ENCODE results near the gene ALDOC.

The ALDOC gene

DNA sequence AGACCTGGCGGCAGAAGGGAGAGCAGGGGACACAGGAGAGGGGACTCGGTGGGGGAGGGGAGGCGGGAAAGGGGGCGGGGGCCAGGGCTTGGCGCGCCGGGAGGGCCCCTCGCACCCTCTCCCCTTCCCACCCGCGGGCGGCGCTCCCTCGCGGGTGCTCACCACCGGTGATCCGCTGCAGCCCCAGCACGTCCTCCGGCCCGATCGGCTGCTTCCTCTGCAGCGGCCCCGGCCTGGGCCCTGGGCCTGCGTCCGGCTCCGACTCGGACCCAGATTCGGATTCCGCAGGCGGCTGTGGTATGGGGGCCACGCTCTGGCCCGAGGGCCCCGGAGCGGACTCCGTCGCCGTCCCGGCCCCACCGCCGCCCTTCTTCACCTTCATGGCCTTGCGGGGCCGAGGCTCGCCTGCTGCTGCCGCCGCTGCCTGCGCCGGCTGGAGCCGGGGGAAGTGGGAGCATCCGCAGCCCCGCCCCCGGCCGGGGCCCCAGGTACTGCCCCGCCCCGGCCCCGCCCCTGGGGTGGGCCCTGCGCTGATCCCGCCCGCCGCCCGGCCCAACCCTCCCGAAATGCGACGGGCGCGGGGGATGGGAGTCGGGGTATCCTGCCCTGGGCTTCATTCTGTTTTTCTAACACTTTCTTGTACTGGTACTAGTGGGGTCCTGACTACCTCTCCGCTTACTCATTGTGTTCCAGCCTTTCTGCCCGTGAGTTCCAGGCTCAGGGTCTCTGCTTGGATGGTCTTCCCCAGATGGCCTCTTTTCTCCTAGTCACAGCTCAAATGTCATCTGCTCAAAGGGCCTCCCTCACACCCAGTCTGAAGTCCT is 24.3 kb downstream of the ALDOC start, which contains the start of gene UNC119:
Gene UNC119, minus strand, starts transcription at position 449 of the 824 bp plus-strand sequence. Its CDS starts 67 bp downstream, at position 382.
- DNase-seq (ENCODE audit: low read depth in 2 of 2) = peak; percentile 75 to 78

DNA sequence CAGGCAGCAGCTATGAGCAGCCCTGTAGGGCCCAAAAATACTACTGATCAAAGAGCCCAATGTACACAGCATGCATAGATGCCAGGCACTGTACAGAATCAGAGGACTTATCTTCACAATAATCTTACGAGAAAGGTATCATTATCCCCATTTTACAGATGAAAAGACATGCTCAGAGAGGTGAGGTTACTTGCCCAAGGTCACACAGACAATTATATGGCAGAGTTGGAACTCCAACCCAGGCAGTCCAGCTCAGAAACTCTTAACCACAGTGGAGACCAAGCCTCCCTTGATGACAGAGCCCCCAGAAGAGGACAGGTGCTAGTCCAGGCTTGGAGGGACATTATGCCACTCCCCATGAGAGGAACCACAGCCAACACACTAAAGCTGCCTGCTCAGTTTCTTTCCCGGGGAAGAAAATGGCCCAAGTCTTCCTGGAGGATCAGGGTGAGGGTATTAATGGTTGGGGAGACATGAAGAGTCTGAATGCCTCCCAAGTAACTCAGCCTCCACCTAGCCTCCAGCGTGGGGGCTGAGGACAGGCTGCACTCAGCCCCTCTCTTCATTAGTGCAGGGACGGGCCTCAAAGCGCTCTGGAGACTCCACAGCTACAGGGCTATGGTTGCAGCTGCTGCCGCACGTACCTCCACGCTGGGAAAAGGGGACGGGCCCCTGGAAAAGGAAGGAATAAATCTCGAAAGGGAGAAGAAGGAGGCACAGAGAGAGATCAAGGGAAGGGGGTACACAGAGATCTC is 25.1 kb downstream of the ALDOC start:
- no peak for DNase-seq (ENCODE audit: low read depth in 2 of 2)

DNA sequence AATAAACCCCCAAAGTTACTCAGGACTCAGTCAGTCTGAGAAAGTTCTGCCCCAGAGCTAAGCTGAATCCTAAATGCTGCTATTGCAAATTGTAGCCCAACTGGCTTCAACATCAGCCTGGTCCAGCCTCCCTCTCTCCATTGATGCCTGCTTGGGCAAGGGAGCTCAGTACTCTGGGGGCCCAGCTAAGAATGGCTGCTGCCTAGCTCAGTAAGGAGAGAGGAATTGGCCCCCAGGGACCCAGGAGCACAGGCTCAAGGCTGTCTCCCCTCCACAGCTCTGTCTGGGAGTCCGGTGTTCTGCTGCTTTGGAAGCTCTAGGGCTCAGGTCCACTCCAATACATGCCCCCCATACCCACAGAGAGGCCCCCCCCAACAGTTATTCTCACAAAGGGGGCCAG is 25.8 kb downstream of the ALDOC start:
- no peak for DNase-seq (ENCODE audit: low read depth in 2 of 2)

DNA sequence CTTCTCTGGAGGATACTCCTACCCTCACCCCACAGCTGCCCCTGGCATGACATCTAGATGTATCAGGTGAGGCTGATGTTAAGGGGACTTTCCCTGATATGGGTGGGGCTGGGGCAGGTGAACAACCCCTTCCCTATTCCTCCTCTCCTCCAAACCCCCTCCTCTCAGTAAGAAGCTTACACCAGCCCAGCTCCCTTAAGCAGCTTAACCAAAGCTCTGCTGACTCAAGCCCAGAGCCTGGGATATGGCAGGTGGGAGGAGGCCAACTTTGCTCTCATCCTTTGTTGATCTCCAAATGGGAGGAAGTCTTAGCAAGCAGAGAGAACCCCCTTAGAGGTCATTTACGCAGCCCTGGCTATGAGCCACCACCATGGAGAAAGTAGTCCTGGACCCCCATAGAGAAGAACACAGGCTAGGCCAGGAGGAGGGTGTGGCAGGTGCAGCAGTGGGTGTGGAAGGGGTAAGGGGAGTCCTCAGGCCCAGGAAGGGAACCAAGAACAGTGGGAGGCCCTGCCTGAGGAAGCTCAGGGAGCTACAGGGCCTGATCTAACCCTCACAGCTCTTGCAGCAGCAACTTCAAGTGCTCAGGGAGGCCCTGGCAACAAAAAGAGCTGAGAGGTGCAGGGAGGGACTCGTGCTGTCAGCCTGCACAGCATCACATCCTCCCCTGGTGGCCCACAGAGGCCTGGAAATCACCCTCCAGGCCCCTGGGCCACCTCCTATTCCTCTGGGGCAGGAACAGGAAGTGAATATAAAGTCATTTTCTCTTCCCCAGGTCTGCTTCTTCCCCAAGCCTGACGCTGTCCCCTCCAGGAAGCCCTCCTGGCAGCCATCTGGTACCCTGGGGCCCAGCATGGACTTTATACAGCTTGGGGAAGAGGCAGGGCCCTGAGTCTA is 27.2 kb downstream of the ALDOC start:
- DNase-seq (ENCODE audit: low read depth in 2 of 2) = peak; percentile 28 to 40

DNA sequence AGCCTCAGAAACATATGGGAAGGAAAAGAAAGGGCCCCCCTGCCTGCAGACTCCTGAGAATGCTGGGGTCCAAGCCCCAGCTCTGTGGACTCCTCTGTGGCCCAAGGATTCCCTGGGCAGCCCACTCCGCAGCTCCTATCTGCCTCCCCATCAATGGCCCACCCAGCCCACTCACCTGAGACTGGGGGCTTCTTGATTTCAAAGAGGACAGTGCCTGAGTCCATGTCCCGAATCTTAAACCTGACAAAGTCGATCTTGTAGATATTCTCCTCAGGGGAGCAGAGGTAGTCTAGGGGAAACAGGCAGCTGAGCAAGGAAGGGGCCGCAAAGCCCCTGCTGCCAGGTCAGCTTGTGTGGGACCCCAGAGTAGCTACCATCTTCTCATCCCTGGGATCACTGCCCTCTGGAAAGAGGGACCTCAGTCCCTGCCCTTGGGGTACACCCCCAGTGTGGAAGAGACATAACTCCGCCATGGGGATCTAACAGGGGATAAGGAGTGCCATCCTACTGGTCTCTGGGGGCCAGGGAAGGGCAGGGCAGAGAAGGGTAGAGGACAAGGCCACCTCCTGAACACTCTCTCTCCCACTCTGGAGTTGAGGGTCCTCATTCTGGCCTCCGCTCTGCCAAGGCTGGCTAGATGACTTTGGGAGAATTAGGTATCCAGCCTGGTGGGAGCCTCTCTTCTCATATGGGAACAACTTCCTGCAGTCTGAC is 28.1 kb downstream of the ALDOC start:
- no peak for DNase-seq (ENCODE audit: low read depth in 2 of 2)

DNA sequence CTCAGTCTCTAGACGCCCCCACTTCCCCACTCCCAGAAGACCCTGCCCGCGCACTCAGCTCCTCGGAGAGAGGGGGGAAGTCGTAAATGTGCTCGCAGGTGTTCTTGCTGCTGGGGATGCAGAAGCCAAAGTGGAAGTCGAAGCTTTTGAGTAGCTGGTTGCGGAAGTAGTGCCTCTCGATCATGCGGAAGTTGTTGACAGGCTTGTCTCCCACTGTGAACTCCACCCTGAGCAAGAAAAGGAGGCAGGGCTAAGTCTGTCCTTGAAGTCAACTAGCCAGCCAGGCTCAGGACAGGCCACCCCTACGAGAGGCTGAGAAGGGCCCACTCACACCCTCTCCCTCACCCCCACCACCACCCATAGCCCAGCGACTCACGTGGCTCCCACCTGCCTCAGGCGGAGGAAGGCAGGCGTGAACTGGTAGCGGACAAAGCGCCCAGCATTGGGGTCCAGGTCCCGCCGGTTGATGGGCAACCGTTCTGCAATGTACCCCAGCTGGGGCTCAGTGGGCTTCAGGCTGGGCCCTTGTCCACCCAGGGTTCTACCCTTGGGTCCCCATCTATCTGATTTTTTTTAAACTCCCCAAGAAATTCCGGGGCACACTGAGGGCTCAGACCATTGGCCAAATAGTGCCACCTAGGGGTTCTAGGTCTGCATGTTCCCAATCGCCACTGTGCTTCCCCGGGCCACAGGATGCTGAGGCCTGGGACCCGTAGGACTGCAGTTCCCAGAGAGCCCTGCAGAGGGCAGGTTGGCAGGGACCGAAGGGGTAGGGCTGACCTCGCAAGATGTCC is 28.9 kb downstream of the ALDOC start:
- peak; percentile 73 to 79 for DNase-seq (ENCODE audit: low read depth in 2 of 2)

DNA sequence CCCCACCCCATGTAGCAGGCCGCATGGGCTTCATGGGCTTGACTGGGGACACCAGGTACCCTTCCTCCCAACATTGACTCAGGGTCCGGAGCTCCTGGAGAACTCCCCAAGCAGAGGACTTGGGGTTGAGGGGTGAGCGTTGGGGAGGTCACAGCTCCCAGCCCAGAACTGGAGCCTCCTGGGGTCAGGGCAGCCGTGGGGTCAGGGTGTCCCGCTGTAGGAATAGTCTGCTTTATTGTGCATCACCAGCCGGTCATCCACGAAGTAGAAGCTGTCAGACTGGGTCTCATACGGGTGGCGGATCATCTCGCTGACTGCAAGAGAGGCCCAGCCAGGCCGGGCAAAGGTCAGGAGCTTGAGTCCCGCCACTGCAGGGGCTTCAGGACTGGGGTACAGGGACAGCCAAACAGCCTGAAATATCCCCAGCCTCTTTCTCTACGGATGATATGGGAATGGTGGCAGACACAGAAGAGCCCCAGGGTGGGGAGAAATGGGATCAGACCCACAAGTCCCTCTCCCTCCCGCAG is 29.5 kb downstream of the ALDOC start:
- no peak for DNase-seq (ENCODE audit: low read depth in 2 of 2)

DNA sequence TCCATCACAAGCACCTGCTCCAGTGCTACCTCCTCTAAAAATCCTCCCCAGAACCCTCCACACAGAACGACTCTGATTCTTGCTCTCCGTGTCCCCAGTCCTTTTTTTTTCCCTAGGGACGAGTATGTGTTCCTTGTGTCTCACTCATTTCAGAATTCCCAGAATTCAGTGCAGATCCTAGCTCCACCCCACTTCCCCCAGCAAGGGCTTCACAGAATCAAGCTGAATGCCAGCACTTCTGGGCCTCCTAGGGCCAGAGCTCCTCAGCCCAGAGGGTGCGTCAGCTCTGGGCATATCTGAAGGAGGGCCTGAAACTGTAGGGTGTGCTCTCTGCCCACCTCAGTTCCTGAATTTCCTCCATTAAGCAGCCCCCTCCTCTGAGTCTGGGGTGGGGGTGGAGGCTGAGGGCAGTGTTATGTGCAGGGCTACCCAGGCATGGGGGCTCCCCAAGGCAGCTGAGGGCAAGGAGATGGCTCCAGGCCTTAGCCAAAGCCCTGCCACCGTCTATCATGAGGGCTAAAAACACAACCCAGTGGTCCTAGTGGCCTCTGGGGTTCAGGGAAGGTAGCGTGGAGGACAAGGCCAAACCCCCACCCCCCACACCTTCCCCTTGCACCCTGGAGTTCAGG is 30.8 kb downstream of the ALDOC start:
- DNase-seq (ENCODE audit: low read depth in 2 of 2) = no peak

DNA sequence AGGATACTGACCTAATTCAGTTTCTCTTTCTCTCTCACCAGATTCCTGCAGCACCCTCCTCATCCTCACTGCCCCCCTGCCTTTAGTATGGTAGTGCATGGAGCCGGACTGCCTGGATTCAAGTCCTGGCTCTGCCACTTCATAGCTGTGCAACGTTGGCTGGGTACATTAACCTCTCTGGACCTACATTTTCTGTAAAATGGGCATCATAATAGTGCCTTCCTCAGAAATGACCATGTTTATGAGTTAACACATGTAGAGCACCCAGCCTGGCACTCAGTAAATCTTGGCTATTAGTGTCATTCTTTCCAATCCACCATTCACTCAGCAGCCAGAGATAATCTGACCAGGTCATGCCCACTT is 31.6 kb downstream of the ALDOC start:
- no peak for DNase-seq (ENCODE audit: low read depth in 2 of 2)

DNA sequence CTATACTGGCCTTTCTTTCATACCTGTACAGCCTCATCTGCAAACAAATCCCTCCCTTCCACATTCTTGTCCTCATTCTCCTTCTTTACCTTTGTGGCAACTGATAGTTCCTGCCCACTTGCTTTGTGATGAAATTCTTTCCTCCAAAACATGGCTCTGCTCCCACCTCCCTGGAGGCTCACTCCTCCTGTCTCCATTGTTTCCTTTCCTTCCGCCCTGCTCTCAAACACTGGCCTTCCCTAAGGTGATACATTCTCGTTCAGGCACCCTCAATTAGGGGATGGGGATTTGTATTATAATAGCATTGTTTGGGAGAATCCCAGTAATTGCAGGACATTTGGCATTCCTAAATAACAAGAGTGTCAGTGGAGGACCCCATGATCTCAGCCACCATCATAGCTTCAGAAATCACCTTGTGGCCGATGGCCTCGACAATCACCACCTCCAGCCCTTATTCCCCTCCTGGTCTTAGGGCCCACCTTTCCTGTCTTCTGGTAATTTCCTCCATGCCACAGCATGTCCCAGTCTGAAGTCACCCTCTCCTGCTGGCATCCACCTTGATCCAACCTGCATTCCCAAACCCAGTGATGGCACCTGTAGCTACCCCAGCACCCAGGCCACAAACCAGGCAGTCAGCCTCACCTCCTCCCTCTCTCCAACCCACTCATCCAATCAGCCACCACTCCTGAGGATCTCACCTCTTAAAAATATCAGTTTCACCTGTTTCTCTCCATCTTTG is 32.1 kb downstream of the ALDOC start:
- no peak for DNase-seq (ENCODE audit: low read depth in 2 of 2)

DNA sequence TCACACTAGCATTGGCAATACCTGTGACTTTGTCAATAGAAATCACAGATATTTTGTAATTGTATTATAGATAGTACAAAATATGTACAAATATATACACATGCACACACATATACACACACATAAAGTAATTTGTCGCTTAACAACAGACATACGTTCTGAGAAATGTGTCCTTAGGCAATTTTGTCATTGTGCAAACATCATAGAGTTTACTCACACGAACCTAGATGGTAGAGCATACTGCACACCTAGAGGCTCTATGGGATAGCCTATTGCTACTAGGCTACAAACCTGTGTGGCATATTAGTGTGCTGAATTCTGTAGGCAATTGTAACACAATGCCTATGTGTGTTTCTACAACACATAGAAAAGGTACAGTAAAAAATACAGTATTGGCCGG is 35.3 kb downstream of the ALDOC start:
- no peak for DNase-seq (ENCODE audit: low read depth in 2 of 2)

DNA sequence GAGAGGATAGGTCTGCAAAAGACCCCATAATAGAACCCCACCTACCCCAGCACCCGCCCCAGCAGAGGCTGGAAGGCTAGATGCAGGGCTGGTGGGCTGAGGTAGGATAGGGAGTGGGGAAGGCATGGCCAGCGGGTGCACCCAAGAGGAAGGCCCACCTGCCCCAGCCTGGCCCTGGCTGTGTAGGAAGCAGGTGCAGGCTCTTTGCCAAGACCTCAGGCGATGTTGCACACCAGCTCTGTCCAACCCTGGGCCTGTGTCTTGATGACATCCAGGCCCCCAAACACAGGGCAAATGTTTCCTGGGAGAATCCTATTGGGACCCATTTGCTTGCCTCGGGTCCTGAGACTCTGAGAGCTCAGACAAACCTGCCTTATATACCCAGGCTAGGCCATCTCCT is 36.5 kb downstream of the ALDOC start:
- no peak for DNase-seq (ENCODE audit: low read depth in 2 of 2)

DNA sequence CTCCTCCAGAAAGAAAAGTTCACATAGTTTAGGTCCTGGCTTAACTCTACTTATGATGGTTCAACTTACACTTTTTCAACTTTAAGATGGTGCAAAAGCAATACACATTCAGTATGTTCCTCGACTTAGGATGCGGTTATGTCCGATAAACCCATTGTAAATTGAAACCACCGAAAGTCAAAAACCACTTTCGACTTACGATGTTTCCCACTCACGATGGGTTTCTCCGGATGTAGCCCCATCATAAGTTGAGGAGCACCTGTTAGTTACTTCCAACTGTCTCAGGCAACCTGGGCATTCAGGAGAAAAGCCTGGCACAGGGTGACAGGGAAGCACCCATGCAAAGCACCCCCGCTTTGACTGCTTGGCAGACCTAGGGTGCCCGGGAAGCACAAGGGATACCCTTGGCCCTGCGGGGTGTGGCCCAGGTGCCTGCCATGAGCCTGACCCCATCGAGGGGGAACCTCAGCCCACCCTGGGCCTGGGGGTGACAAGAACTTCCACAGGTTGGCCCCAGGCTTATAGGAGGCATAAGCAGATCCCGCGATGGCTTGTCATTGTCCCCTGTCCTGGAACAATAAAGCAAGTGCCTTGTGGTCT is 38.3 kb downstream of the ALDOC start:
- DNase-seq (ENCODE audit: low read depth in 2 of 2) = no peak

DNA sequence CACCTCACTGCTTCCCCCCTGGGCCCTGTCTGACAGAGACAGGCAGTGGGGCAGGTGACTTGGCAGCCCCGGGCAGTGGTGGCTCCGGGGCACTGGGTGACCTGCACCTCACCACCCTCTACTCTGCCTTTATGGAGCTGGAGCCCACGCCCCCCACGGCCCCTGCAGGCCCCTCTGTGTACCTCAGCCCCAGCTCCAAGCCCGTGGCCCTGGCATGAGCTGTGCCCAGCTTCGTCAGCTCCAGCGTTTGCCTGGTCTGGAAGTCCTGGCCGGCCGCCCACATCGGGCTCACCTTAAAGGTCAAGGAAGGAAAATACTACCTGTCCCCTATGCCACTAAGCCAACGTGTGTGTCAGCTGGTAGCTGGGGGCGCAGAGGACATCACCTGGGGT is 39.5 kb downstream of the ALDOC start:
- no peak for DNase-seq (ENCODE audit: low read depth in 2 of 2)

DNA sequence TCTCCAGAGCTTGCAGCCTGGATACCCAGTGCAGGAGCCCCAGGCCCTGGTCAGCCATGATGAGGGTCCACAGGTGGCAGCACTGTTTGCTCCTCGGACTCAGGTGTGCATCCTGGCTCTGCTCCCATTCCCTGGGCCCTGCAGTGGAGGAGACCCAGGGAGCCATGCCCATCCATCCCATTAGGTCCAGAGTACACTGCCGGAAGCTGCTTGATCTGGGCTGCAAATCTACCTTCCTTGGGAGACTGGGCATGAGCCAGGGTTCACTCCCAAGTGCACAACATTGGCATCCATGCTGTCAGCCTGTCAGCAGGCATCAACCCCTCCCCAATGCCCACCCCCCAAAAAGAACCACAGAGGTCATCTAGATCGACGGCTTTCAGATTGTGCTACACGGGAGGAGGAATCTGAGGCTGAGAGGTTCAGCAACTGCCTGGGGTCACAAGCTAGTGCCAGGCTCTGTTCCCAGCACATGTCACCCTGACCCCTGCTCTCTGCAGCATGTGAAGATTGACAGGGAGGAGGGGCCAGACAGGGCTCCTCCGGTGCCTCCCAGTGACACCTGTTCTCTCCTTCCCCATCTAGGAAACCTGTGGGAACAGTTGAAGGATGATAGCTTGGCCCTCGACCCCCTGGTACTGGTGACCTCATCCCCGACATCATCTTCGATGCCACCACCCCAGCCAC is 40.0 kb downstream of the ALDOC start:
- DNase-seq (ENCODE audit: low read depth in 2 of 2) = no peak

DNA sequence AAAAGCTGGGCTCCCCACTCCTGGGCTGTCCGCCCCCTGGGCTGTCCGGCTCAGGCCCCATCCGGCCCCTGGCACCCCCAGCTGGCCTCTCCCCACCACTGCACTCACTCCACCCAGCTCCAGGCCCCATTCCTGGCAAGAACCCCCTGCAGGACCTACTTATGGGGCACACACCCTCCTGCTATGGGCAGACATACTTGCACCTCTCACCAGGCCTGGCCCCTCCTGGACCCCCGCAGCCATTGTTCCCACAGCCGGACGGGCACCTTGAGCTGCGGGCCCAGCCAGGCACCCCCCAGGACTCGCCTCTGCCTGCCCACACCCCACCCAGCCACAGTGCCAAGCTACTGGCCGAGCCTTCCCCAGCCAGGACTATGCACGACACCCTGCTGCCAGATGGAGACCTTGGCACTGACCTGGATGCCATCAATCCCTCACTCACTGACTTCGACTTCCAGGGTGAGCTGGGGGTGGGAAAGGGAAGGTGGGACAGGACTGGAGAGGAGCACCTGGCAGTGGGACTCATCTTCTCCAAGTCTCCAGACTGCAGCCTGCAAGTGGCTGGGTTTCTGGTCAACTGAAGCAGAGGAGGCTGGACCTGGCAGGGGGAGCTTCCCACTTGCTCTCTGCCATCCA is 41.8 kb downstream of the ALDOC start:
- no peak for DNase-seq (ENCODE audit: low read depth in 2 of 2)

DNA sequence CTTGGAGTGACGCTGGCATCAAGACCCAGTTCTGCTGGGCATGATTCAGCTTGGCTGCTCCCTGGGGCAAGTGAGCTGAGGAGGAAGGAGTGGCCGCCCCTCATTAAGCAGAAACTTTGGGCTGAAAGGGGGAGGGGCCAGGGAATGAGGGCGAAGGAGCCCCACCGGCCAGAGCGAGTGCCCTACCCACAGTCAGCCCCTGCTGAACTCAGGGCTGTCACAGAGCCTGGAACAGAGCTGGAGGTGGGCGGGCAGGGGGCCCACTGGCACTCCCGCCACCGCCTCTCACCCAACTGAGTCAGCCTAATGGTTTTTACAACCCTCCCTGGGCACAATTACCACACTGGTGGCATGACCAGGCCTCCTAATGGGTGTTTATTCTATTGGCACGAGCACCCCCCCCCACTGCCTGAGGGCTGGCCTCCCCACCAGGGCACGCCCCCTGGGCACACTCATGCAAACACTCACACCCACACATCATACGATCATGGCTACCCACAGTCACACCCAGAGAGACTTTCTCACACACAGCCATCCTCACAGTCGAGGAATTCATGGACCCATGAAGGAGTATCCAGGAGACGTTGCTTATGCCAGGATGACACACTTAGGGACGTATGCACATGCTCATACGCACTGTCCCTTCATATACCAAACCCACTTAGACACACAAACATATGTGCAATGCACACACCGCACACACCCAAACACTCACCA is 43.4 kb downstream of the ALDOC start:
- DNase-seq (ENCODE audit: low read depth in 2 of 2) = no peak

Data from stimulated activated CD4-positive, alpha-beta T cell treated with anti-CD3 and anti-CD28 coated beads, Interleukin-4, amount 100 ng/mL, for 48 hours (primary cell).